Inferior parietal cortex (tissue), 1 donor: ENCODE data around the gene SLC25A25.

Experiments used
- DNase-seq: peaks from one replicate; pipeline ENCODE4 v3.0.0-alpha.2; 2016; ENCODE audit errors: extremely low spot score

Gene SLC25A25

DNA sequence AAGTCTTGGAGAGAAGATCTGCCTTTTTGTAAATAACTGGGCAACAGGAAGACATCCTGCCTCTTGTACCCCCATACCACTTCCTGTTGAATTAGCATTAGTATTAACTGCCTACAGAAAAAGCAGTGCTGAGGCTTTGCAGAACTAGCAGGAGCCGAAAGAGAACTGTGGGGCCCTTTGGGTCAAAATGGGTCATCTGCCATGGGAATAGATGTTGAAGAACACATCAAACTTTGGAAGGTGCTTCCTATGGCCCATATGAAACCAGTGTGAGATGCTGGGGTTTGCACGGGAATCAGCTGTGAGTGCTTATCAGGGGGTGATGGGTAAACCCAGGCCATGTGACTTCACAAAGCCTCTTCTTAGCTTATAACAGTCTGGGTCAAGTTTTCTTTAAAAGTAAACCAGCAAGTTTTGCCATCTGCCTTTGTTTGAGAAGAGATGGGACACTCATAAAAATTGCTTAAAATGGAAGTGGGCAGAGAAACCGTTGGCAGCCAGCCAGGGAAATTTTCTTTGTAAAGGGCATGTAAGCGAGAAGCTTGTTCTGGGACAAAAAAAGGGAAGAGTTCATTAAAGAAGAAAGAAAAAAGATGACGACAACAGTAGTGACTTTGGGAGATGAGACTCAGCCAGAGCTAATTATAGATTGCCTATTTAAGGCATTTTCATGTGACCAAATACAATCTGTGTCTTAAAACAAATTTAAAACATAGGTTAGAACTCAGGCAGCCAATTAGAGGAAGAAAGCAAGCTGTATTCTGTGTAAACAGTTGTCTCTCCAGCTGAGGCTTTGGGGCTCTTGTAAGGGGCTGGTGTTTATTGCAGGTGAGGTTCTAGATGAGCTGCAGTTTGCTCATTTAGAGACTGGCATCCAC, 4.4 kb downstream of the SLC25A25 start:
- peak; percentile 71 for DNase-seq

DNA sequence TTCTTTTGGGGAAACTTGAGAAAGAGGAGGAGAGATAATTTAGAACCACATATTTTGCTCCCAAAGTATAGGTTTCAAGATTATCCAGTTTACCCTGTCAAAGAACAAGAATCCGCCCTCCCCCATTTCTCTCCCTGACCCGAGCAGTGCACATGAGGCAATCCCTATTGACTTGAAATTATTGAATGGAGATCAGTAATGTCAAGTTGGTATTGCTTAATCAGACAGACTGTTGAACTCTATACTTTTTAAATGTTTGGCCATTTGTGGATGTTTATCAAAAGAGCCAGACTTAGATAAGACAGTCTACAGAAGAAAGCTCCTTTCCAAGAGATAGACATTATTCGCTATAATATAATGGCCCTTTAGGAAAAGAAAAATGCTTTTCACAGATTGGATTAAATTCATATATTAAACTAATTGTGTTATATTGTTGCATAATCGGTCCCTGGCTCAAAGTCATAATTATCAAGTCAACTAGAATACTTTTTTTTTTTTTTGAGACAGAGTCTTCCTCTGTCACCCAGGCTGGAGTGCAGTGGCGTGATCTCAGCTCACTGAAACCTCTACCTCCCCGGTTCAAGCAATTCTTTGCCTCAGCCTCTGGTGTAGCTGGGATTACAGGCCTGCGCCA, 5.3 kb downstream of the SLC25A25 start:
- peak; percentile 4 for DNase-seq

DNA sequence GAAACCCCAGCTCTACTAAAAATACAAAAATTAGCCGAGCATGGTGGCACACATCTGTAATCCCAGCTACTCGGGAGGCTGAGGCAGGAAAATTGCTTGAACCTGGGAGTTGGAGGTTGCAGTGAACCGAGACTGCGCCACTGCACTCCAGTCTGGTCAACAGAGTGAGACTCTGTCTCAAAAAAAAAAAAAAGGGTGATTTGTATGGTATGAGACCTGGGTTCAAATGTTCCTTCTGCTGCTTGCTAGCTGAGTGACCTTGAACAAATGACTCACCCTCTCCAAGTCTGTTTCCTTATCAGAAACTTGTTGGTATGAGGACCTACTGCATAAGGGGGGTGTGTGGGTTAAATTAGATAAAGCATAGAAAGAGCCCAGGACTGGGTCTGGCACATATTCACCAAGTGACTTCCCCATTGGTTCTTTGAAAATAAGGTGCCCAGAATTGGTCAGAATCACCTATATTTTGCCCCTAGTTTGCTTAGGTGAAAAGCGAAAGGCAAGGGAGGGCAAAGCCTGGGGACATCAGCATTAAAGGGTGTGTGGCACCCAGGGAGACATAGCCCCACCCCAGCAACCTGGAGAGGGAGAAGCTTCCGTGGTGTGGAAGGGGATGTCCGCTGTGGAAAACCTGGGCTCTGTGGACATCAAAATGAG, 9.9 kb downstream of the SLC25A25 start:
- no peak for DNase-seq

GRCh38 chr9:128078504-128079434, 10.7 kb downstream of the SLC25A25 start:
- peak; percentile 20 for DNase-seq

- no peak for DNase-seq
Observed at GRCh38 chr9:128080206-128080605, 12.2 kb downstream of the SLC25A25 start.

- DNase-seq: peak; percentile 13
Observed at GRCh38 chr9:128081056-128081455, 13.0 kb downstream of the SLC25A25 start.

- DNase-seq: peak; percentile 44
Observed at GRCh38 chr9:128082151-128082550, 14.1 kb downstream of the SLC25A25 start.

DNA sequence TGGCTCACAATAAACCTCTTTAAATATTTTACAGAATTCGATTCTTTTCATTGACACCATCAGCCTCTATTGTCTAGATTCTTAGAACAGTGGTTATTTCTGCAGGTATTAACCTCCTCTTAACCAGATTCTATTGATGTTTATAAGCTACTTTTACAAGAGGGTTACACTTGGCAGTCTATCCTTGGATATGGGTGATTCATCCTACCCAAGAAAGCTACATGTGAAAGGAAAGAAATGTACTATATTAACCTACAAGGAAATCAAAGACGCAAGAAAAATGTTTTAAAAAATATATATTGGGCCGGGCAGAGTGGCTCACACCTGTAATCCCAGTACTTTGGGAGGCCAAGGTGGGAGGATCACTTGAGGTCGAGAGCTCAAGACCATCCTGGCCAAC, 16.7 kb downstream of the SLC25A25 start:
- DNase-seq: no peak

GRCh38 chr9:128085943-128086342, 17.9 kb downstream of the SLC25A25 start:
- no peak for DNase-seq

DNA sequence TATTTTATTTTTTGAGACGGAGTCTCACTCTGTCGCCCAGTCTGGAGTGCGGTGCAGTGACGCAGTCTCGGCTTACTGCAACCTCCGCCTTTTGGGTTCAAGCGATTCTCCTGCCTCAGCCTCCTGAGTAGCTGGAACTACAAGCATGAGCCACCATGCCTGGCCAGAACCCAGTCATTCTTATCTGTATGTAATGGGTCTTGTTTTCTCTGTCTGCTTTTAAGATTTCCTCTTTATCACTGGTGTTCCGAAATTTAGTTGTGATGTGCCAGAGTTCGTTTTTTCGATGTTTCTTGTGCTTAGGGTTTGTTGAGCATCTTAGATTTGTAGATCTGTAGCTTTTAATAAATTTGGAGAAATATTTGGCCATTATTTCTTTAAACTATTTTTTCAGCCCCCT, 19.2 kb downstream of the SLC25A25 start:
- no peak for DNase-seq

DNA sequence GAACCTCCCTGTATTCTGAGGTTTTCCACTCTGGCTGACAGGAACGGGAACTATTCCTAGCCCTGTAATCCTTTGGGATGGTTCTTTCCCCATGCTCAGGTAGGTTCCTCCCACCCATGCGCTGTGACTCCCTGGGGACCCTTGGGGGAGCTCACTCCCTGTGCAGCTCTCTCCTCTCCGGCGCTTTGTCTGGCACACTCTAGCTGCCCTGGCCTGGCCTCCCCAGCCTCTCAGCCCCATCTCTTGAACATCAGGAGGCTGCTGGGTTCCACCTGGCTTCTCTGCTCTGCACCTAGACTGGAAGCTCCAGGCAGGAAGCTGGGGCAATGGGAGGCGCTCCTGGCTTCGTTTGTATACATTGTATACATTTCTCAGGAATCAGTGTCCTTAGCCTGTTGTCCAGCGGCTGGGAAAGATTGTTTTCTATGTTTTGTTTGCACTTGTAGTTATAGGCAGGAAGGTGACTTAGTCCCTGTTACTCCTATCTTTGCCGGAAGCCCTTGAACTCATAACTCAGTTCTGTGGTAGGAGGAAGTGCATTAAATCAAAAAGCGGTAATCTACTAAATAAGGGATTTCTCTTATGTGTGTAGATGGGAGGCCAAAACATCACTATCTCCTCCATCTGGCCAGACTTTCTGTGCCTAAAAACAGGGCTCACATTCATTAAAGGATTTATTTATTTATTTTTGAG, 20.4 kb downstream of the SLC25A25 start:
- no peak for DNase-seq

DNA sequence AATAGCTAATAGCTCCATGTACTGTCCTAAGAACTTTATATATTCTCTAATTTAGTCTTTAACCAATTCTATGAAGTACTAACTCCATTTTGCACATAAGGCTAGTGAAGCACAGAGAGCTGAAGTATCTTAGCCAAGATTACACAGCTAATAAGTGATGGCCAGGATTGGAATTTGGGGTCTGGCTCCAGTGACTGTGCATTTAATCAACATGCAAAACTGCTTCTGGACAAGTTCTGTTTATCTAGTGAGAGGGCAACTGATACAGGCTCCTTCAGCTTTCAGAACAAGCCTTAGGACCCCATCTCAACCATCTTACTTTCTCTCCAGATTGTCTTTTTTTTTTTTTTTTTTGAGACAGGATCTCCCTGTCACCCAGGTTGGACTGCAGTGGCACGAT, 21.3 kb downstream of the SLC25A25 start:
- DNase-seq: no peak

GRCh38 chr9:128091144-128091543, 23.1 kb downstream of the SLC25A25 start:
- DNase-seq: peak; percentile 83

DNA sequence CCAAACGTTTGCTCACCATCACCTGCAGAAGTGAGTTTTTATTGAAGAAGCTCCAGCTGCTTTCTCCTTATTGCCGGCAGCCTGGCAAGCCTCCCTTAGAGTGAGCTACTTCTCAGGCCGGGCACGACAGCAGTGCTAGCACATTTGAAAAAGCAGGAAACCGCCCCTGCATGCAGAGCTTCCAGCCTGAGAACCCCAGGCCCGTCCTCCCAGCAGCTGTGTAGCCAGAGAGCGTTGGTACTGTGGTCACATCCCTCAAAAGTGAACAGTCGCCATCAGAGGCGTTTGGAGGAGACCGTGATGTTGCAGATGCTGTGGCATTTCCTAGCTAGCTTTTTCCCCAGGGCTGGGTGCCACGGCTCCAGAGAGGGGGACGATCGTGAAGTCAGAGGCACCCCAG, 23.5 kb downstream of the SLC25A25 start:
- no peak for DNase-seq

- peak; percentile 5 for DNase-seq
Observed at GRCh38 chr9:128092199-128092977, 24.4 kb downstream of the SLC25A25 start.

- DNase-seq: peak; percentile 12
Observed at GRCh38 chr9:128093011-128093410, 25.0 kb downstream of the SLC25A25 start.

DNA sequence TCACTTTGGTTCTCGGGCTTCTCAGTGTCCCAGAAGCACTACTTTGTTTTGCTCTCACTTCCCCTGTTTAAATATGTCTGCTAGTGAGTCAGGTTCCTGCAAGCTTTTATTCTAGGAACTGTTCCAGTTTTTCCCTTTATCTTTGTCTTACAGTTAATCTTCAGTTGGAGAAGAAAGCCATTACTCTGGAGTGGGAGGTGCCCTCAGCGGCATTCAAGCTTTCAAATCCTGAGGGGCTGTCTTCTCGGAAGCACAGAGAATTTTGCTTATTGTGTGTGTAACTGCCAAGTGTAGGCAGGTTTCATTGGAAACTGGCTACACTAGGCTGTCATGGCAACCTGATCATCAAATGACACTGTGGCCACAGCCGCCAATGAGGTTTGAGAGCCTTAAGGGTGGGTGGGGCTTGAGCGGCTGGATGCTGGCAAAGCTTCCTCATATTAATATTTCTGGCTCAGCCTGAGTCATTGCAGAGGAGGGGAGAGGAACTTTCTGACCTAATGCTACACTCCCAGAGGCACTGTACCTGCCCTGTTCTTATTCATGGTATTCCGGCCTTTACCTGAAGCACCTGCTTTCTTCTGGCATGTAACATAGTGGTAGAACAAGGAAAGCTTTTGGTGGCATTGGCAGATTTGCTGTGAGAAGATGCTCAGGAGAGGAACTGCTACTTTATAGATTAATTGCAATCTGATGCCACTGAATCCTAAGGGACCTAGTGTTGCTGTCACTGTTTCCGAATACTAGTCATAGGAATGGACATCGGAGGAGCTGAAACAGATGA, 26.3 kb downstream of the SLC25A25 start:
- DNase-seq: peak; percentile 90

DNA sequence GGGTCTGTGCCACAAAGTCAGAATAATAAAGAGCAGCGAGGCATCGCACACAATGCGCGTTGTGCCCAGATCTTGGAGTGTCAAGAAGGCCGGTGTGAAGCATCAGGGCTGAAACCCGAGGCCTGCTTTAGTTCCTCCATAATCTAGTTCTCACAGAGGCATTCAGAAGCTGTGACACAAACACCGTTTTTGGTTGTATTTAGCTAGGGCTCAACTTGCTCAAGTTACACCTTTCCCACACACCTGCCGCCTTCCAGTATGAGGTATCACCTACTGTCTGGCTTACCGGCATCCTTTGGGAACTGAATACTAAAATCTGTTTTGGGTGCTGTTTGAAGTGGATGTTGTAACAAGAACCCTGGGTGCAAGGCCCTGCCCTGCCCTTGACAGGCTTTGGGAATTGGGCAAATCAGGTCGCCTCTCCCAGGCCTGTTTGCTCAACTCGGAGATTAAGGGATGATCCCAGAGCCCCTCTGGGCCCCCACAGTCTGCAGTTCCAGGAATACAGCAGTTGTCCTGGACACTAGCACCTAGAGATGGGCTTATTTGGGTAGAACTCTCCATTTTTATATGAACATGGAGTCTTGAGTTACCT, 27.0 kb downstream of the SLC25A25 start:
- no peak for DNase-seq
